ENCODE results near the gene CMC4. TPM values are rescaled to one million over a fixed set of nuclear protein-coding genes. Genes with fewer than 3 reads are reported as not detected.

Gene CMC4, protein sequence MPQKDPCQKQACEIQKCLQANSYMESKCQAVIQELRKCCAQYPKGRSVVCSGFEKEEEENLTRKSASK
- total RNA-seq (10 to 100 TPM; 25.4 to 29.8 TPM), polyA plus RNA-seq (ENCODE audit: insufficient read depth, low read depth, low replicate concordance) (8.5 TPM)
- long read RNA-seq, donor 1, transcript CMC4-202 (3 exons, 1,107 nt) = major isoform, 25 of 41 reads
- long read RNA-seq, donor 1, partial matches to known transcripts = 0 of 41 reads
- long read RNA-seq, donor 1, other reads (novel, unspliced or antisense) = 15 of 41 reads
- long read RNA-seq, donor 2, transcript CMC4-202 (3 exons, 1,107 nt) = major isoform, 10 of 12 reads
- long read RNA-seq, donor 2, partial matches to known transcripts = 0 of 12 reads
- long read RNA-seq, donor 2, other reads (novel, unspliced or antisense) = 0 of 12 reads

DNA sequence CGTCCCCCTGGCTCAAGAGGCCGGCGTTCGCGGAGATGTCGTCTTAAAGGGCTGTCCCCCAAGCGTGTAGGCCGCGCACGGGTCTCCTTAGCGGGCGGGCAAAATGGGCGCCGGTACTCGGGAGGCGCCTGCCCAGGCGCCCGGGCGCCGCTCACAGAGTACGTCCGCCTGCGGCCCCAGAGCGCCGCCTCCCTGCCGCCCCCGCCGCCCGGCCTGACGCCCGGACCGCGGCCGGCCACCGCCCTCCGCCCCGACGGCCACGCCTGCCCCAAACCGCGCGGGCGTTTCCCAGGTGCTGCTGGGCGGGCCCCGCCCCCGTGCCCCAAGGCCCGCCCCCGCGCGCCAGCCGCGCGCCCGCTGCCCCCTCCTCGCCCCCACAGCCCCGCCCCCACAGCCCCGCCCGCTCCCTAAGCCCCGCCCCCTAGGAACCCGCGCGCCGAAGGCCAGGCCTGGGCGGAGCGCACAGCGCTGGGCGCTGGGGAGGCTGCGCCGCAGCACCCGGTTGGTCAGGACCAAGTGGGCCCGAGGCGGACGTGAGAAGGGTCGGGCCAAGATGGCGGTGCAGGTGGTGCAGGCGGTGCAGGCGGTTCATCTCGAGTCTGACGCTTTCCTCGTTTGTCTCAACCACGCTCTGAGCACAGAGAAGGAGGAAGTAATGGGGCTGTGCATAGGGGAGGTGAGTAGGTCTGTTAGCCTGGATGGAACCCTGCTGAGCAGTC is at the start of gene CMC4, which contains the start of the genes BRCC3 and MTCP1:
Gene CMC4, minus strand, starts transcription at position 162 of the 719 bp plus-strand sequence. CDS start 7,113 bp downstream, outside the sequence.
Gene BRCC3, plus strand, starts transcription at position 534 of the 719 bp plus-strand sequence. Its CDS starts 20 bp downstream, at position 554.
Gene MTCP1, minus strand, starts transcription at position 162 of the 719 bp plus-strand sequence. CDS start 5,126 bp downstream, outside the sequence.
- peak; percentile 82 for DNase-seq
- WGBS, 2 donors = 1 to 7% methylated on average over 5 to 19 of the region's 81 CpGs
- Histone ChIP-seq H3K4me3 (peak within 1 kb of the TSS; percentile 58 to 70), H3K4me1 (no peaks in the 10 kb centered on the region), H3K36me3 (ENCODE audit: low read depth, missing control alignments) (no peaks in the 10 kb centered on the region), H3K27ac (peak within 1 kb of the TSS; percentile 78 to 80), H3K9me3 (no peaks in the 10 kb centered on the region), H3K27me3 (no peaks in the 10 kb centered on the region)
- TF ChIP-seq, protein P1, sequence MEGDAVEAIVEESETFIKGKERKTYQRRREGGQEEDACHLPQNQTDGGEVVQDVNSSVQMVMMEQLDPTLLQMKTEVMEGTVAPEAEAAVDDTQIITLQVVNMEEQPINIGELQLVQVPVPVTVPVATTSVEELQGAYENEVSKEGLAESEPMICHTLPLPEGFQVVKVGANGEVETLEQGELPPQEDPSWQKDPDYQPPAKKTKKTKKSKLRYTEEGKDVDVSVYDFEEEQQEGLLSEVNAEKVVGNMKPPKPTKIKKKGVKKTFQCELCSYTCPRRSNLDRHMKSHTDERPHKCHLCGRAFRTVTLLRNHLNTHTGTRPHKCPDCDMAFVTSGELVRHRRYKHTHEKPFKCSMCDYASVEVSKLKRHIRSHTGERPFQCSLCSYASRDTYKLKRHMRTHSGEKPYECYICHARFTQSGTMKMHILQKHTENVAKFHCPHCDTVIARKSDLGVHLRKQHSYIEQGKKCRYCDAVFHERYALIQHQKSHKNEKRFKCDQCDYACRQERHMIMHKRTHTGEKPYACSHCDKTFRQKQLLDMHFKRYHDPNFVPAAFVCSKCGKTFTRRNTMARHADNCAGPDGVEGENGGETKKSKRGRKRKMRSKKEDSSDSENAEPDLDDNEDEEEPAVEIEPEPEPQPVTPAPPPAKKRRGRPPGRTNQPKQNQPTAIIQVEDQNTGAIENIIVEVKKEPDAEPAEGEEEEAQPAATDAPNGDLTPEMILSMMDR (IDR thresholded peaks at IDR 0.05) = no peak
- intact Hi-C loops (cut with DNase I; ENCODE audit: low total_unique reads) = no loop called here

DNA sequence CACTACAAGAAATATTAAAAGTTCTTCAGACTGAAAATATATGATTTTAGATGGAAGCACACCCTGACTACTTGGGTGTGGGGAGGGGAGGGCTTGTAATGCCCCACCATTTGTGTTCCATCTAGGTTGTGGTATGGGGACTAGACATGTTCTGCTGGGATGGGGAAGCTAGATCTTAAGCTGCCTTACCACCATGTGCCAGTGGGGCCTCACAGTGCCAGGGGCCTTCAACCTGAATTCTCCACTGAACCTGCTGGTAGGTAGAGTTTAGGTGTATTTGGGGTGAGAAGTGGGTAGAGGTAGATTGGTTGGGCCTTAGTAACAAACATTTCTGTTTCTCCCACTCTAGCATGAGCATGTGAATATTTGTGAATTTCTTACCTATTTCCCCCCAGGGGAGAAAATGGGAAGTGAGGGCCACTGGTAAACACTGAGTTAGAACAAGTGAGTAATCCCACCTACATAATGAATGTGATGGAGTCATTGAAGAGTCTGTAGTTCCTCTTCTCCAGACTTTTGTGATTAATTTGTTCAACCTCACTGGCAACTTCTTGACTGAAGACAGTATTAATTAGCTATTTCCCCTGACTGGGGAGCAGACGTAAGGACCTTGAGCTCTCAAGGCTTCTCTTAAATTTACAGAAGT is 44.4 kb upstream of the CMC4 start:
- no peaks in the 10 kb centered on the region for H3K9me3 ChIP-seq
- no peaks in the 10 kb centered on the region for H3K27me3 ChIP-seq
- no peak for DNase-seq
- WGBS, 2 donors = 69 to 80% methylated on average over 1 of the region's 1 CpG
- no peaks in the 10 kb centered on the region for H3K4me1 ChIP-seq
- no peaks in the 10 kb centered on the region for H3K36me3 ChIP-seq (ENCODE audit: low read depth, missing control alignments)
- H3K27ac ChIP-seq = no peak overlapping the region
- intact Hi-C loops (cut with DNase I; ENCODE audit: low total_unique reads) = no loop called here
- TF ChIP-seq, protein P1 (IDR thresholded peaks at IDR 0.05) = no peak
- TF ChIP-seq POLR2A (IDR thresholded peaks at IDR 0.05) = no peak
- no peak overlapping the region for H3K4me3 ChIP-seq

DNA sequence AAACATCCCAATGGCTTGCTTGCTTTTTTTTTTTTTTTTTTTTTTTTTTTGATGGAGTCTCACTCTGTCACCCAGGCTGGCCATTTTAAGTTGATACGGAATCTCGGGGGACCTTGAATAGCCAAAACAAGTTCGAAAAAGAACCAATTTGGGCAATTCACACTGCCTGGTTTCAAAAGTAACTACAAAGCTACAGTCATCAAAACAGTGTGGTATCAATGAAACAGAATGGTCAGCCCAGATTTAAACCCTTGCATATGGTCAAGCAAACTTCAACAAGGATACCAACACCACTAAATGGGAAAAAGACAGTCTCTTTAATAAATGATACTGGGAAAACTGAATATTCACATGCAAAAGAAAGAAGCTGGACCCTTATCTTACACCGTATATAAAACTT is 42.2 kb upstream of the CMC4 start:
- H3K27me3 ChIP-seq = no peaks in the 10 kb centered on the region
- H3K36me3 ChIP-seq (ENCODE audit: low read depth, missing control alignments) = no peaks in the 10 kb centered on the region
- no peak overlapping the region for H3K27ac ChIP-seq
- TF ChIP-seq, protein P1 (IDR thresholded peaks at IDR 0.05) = no peak
- TF ChIP-seq POLR2A (IDR thresholded peaks at IDR 0.05) = no peak
- no peak for DNase-seq
- H3K9me3 ChIP-seq = no peaks in the 10 kb centered on the region
- no peak overlapping the region for H3K4me3 ChIP-seq
- no peaks in the 10 kb centered on the region for H3K4me1 ChIP-seq
- intact Hi-C loops (cut with DNase I; ENCODE audit: low total_unique reads) = no loop called here
- WGBS, 2 donors = 92 to 94% methylated on average over 4 of the region's 4 CpGs

DNA sequence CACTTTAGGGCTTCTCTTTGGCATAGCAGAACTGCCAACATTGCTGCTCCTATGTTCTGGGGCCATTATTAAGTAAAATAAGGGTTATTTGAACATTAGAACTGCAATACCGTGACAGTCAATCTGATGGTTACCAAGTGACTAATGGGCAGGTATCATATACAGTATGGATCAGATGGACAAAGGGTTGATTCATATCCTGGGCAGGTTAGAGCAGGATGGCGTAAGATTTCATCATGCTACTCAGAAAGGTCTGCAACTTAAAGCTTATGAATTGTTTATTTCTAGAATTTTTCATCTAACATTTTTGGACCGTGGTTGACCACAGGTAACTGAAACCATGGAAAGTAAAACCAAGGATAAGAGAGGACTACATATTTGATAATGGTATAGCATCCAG is 41.2 kb upstream of the CMC4 start:
- Histone ChIP-seq H3K27me3 (no peaks in the 10 kb centered on the region), H3K36me3 (ENCODE audit: low read depth, missing control alignments) (no peaks in the 10 kb centered on the region), H3K9me3 (no peaks in the 10 kb centered on the region), H3K27ac (no peak overlapping the region), H3K4me3 (no peak overlapping the region), H3K4me1 (no peaks in the 10 kb centered on the region)
- intact Hi-C loops (cut with DNase I; ENCODE audit: low total_unique reads) = no loop called here
- TF ChIP-seq POLR2A (IDR thresholded peaks at IDR 0.05) = no peak
- TF ChIP-seq, protein P1 (IDR thresholded peaks at IDR 0.05) = no peak
- 91 to 93% methylated on average over 3 of the region's 3 CpGs for WGBS, 2 donors
- no peak for DNase-seq

All from testis (tissue), 5 donors.